GM10266 (cell line): Measurements from ENCODE around the gene SLC2A1.
A peak's percentile ranks its signal among the peaks of the same experiment; 100 is the strongest.
"Not testable (repeated sequence)": the region's sequence is repeated elsewhere in the genome, so short reads cannot be mapped to it uniquely, and the experiment has no call there.

Experiments used
- DNase-seq: peaks from one replicate; pipeline ENCODE4 v3.0.0; 2012; ENCODE audit errors: extremely low spot score
- TF ChIP-seq, protein P1 (sequence below): IDR thresholded peaks from 2 replicates; pipeline ENCODE4 v1.5.1; 2012; ENCODE audit warnings: mild to moderate bottlenecking, low read depth; ENCODE audit not compliant: control insufficient read depth, insufficient read depth; ENCODE audit errors: missing control alignments

Gene SLC2A1

GRCh38 chr1:42926235-42926878 lies 32.3 kb downstream of the SLC2A1 start:
- DNase-seq = no peak

GRCh38 chr1:42924851-42925760 lies 33.6 kb downstream of the SLC2A1 start:
- no peak for DNase-seq
- TF ChIP-seq, protein P1, sequence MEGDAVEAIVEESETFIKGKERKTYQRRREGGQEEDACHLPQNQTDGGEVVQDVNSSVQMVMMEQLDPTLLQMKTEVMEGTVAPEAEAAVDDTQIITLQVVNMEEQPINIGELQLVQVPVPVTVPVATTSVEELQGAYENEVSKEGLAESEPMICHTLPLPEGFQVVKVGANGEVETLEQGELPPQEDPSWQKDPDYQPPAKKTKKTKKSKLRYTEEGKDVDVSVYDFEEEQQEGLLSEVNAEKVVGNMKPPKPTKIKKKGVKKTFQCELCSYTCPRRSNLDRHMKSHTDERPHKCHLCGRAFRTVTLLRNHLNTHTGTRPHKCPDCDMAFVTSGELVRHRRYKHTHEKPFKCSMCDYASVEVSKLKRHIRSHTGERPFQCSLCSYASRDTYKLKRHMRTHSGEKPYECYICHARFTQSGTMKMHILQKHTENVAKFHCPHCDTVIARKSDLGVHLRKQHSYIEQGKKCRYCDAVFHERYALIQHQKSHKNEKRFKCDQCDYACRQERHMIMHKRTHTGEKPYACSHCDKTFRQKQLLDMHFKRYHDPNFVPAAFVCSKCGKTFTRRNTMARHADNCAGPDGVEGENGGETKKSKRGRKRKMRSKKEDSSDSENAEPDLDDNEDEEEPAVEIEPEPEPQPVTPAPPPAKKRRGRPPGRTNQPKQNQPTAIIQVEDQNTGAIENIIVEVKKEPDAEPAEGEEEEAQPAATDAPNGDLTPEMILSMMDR = no peak

More at GRCh38 chr1:42926235-42926878, 32.3 kb downstream of the SLC2A1 start:
- TF ChIP-seq, protein P1 = no peak

DNA sequence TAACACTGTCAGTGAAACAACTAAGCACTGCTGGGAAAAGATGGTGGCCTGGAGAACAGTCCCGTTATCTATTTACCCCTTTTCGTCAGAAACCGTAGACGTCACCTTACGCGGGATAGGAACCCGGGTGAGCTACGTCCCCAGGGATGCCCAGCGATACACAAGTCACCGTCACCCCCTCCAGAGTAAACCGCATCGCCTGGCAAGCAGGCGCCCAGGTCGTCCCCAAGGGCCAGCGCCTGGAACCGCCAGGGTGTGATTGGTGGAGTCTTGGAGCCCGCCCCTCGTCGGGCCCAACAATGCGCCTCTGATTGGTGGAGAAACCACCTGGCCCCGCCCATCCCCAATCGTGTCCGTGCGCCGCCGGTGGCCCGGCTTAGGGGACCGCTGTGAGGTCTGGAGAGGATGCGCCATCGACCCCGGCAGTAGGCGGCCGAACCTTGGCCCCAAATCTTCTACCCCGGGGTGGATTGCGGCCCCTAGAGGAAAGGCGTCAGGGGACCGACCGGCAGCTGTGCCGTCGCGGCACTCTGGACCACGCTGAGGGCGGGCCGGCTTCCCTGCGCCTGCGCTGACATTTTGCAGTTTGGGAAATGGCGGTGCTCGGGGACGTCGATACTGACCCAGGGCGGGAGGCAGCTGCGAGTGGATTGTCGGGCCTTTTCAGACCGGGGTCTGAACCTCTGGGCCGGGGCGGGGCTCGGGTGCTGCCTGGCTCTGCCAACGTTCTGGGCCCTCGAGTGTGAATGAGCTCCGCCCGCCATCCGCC lies 34.4 kb downstream of the SLC2A1 start:
- peak; percentile 95 for DNase-seq
- TF ChIP-seq, protein P1 = no peak

DNA sequence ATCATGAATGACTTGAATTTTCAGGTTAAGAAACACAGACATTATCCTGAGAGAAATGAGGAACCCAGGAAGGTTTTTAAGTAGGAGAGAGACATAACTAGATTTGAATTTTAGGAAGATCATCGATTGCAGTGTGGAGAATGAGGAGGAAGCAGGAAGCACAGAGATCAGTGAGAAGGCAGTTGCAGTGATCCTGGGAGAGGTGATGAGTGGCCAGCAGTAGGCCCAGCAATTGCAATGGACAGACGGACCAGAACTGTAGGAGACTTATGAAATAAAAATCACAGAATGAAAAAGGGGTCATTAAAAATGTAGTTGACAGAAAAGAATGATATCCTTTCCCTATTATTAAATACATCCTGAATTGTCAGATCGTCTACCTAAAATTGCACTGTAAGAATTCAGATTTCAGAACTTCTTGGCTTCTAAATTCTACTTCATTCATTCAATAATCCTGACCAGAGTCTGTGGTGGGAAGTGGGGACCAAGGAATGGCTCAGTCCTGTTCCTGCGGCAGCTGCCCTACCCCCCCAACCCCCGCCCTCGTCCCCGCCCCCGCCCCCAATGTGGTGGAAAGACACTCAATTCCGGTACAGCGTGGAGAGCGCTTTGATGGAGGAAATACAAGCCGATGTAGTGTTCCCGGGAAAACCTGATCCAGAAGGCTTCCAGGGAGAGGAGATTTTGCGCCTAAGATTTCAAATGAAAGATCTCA lies 35.1 kb downstream of the SLC2A1 start:
- DNase-seq = no peak
- TF ChIP-seq, protein P1 = no peak

DNA sequence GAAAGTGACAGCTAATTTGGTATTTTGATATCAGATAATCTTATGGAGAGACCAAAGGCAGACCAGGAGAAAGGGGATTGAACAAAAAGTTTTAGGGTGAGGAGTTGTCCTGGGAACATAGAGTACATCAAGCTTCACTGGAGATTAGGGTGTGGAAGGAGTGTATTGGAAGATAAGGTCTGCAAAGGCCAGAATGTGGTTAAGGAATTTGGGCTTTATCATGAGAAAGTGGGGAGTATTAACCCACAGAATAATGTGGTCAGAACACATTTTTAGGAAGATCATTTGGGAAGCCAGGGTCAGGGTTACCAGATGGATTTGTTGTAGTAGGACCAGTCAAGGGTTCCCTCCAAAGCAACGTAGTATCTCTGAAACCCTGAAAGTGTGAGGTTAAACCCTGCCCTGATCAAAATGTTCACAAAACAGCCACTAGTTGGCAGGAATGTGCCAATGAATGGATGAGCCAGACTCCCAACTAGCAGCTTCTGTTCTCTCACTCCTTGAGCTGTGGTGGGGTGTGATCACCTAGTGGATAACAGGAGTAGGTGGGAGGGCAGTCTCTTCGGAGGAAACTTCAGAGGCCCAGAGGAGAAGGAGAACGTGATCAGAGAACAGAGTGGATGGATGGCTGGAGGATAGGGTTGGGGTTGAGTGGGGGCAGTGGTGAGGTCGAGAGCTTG lies 35.8 kb downstream of the SLC2A1 start:
- DNase-seq = peak; percentile 88
- TF ChIP-seq, protein P1 = peak; percentile 78

GRCh38 chr1:42921769-42922168 lies 36.9 kb downstream of the SLC2A1 start:
- TF ChIP-seq, protein P1 = no peak
- no peak for DNase-seq

DNA sequence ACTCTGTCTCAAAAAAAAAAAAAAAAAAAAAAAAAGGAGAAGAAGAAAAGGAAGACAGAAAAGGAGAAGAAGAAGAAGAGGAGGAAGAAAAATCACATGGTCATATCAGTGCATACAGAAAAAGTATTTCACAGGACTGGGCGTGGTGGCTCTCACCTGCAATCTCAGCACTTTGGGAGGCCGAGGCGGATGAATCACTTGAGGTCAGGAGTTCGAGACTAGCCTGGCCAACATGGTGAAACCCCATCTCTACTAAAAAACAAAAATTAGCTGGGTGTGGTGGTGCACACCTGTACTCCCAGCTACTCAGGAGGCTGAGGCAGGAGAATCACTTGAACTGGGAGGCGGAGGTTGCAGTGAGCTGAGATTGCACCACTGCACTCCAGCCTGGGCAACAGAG lies 39.0 kb downstream of the SLC2A1 start:
- not testable (repeated sequence) for DNase-seq
